Neural cell (in vitro differentiated cells): ENCODE results near the gene CAMK2D. TPM values are rescaled to one million over a fixed set of nuclear protein-coding genes. Genes with fewer than 3 reads are reported as not detected.

Experiments
- H2AFZ ChIP-seq: fragments of 200-600, 300-800 bp; sonication (generic), shearing (Covaris generic); 2 replicates; pipeline ENCODE4 v1.6.0; 2014; ENCODE audit warnings: low read depth, mild to moderate bottlenecking, antibody characterized with exemption, low read length, moderate library complexity
- H3F3A ChIP-seq: fragments of 200-600 bp; shearing (Covaris generic); 2 replicates; pipeline ENCODE4 v1.6.1; 2016; ENCODE audit warnings: mild to moderate bottlenecking, moderate library complexity, mixed read lengths, antibody characterized with exemption, low read length; ENCODE audit not compliant: insufficient read depth, poor library complexity, severe bottlenecking
- H3K27ac ChIP-seq: fragments of 200-600, 300-800 bp; sonication (generic), shearing (Covaris generic); 2 replicates; pipeline ENCODE4 v1.5.1; 2014; ENCODE audit warnings: mild to moderate bottlenecking, low read length, moderate library complexity
- H3K27me3 ChIP-seq: fragments of 300-800, 200-600 bp; sonication (generic), shearing (Covaris generic); 2 replicates; pipeline ENCODE4 v1.6.0; 2014; ENCODE audit warnings: mild to moderate bottlenecking, low read depth, low read length, moderate library complexity; ENCODE audit not compliant: insufficient read depth
- H3K36me3 ChIP-seq: fragments of 300-800, 200-600 bp; sonication (generic), shearing (Covaris generic); 2 replicates; pipeline ENCODE4 v1.5.1; 2014; ENCODE audit warnings: mild to moderate bottlenecking, antibody characterized with exemption, low read length, moderate library complexity; ENCODE audit not compliant: insufficient read depth
- H3K4me2 ChIP-seq: fragments of 300-800, 200-600 bp; sonication (generic), shearing (Covaris generic); 2 replicates; pipeline ENCODE4 v1.6.0; 2014; ENCODE audit warnings: mild to moderate bottlenecking, low read length
- H3K4me3 ChIP-seq: fragments of 300-800, 200-600 bp; sonication (generic), shearing (Covaris generic); 2 replicates; pipeline ENCODE4 v1.5.1; 2014; ENCODE audit warnings: mild to moderate bottlenecking, low read length, moderate library complexity
- H3K79me2 ChIP-seq: fragments of 200-600 bp; shearing (Covaris generic); replicated peaks from 2 replicates; pipeline ENCODE4 v1.6.0; 2014; ENCODE audit warnings: mild to moderate bottlenecking, low read length, moderate library complexity; ENCODE audit not compliant: insufficient read depth
- H3K9ac ChIP-seq: fragments of 300-800, 200-600 bp; sonication (generic), shearing (Covaris generic); 2 replicates; pipeline ENCODE4 v1.6.1; 2016; ENCODE audit warnings: mild to moderate bottlenecking, low read length, mixed read lengths
- H3K9me2 ChIP-seq: fragments of 200-600 bp; shearing (Covaris generic); 2 replicates; pipeline ENCODE4 v1.6.1; 2016; ENCODE audit warnings: mild to moderate bottlenecking, low read length, mixed read lengths; ENCODE audit not compliant: insufficient read depth
- H3K9me3 ChIP-seq: fragments of 200-600, 300-800 bp; sonication (generic), shearing (Covaris generic); 2 replicates; pipeline ENCODE4 v1.6.1; 2016; ENCODE audit warnings: mild to moderate bottlenecking, mixed run types, low read length, moderate library complexity, mixed read lengths
- H4K20me1 ChIP-seq: fragments of 200-600 bp; shearing (Covaris generic); 2 replicates; pipeline ENCODE4 v1.6.1; 2016; ENCODE audit warnings: mild to moderate bottlenecking, mixed run types; ENCODE audit not compliant: insufficient read depth
- EP300 ChIP-seq: fragments of 450-650 bp; conservative IDR thresholded peaks from 2 replicates; pipeline ENCODE4 v1.6.1; 2014; ENCODE audit warnings: antibody characterized with exemption, mild to moderate bottlenecking, moderate library complexity; ENCODE audit not compliant: poor library complexity, severe bottlenecking
- EZH2 ChIP-seq: fragments of 200-600, 300-800 bp; shearing (Covaris generic), sonication (generic); IDR thresholded peaks from 2 replicates; pipeline ENCODE4 v1.6.1; 2014; ENCODE audit warnings: antibody characterized with exemption, low read length, borderline replicate concordance, mild to moderate bottlenecking; ENCODE audit not compliant: insufficient read depth, poor library complexity, severe bottlenecking
- MXI1 ChIP-seq: fragments of 450-650 bp; conservative IDR thresholded peaks from 2 replicates; pipeline ENCODE4 v1.6.1; 2014; ENCODE audit warnings: antibody characterized with exemption, mild to moderate bottlenecking; ENCODE audit not compliant: poor library complexity, severe bottlenecking
- POLR2AphosphoS5 ChIP-seq: IDR thresholded peaks from 2 replicates; pipeline ENCODE4 v1.6.1; 2012
- RAD21 ChIP-seq: fragments of 450-650 bp; conservative IDR thresholded peaks from 2 replicates; pipeline ENCODE4 v1.6.1; 2014; ENCODE audit warnings: antibody characterized with exemption, mild to moderate bottlenecking, moderate library complexity
- SMC3 ChIP-seq: fragments of 450-650 bp; conservative IDR thresholded peaks from 2 replicates; pipeline ENCODE4 v1.6.1; 2014; ENCODE audit warnings: antibody characterized with exemption, mild to moderate bottlenecking, moderate library complexity; ENCODE audit not compliant: poor library complexity
- TAF1 ChIP-seq: IDR thresholded peaks from 2 replicates; pipeline ENCODE4 v1.6.1; 2012; ENCODE audit warnings: low read depth
- polyA plus RNA-seq: library from polyadenylated mRNA; depleted of rRNA; stranded (reverse); fragments of >200 nt; gene quantifications from 2 replicates; pipeline ENCODE4 v1.2.3, GENCODE V29; 2014
- TF ChIP-seq, protein P1 (sequence below): IDR thresholded peaks from 2 replicates; pipeline ENCODE4 v1.6.1; 2012; ENCODE audit warnings: borderline replicate concordance
- TF ChIP-seq, protein P2 (sequence below): fragments of 450-650 bp; IDR thresholded peaks from 2 replicates; pipeline ENCODE4 v1.5.1; 2014; ENCODE audit warnings: antibody characterized with exemption, mild to moderate bottlenecking, moderate library complexity; ENCODE audit not compliant: poor library complexity, severe bottlenecking

Gene CAMK2D
- polyA plus RNA-seq, 1 donor from 2014 or later, result 27.1 TPM

DNA sequence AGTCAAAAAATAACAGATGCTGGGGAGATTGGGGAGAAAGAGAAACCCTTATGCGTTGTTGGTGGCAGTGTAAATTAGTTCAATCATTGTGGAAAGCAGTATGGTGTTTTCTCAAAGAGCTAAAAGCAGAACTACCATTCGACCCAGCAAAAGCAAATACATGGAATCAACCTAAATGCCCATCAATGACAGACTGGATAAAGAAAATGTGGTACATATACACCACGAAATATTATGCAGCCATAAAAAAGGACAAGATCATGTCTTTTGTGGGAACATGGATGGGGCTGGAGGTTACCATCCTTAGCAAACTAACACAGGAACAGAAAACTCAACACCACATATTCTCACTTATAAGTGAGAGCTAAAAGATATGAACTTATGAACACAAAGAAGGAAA lies 188.9 kb downstream of the CAMK2D start:
- Histone ChIP-seq H3F3A (no peaks in the 10 kb centered on the region), H3K9ac (no peak overlapping the region), H3K36me3 (no peaks in the 10 kb centered on the region), H3K4me3 (no peak overlapping the region), H4K20me1 (no peaks in the 10 kb centered on the region), H3K27ac (no peak overlapping the region), H2AFZ (no peak overlapping the region), H3K9me2 (no peaks in the 10 kb centered on the region), H3K27me3 (no peaks in the 10 kb centered on the region), H3K9me3 (no peaks in the 10 kb centered on the region), H3K4me2 (no peak overlapping the region), H3K79me2 (no peaks in the 10 kb centered on the region)
- TF ChIP-seq, protein P1, sequence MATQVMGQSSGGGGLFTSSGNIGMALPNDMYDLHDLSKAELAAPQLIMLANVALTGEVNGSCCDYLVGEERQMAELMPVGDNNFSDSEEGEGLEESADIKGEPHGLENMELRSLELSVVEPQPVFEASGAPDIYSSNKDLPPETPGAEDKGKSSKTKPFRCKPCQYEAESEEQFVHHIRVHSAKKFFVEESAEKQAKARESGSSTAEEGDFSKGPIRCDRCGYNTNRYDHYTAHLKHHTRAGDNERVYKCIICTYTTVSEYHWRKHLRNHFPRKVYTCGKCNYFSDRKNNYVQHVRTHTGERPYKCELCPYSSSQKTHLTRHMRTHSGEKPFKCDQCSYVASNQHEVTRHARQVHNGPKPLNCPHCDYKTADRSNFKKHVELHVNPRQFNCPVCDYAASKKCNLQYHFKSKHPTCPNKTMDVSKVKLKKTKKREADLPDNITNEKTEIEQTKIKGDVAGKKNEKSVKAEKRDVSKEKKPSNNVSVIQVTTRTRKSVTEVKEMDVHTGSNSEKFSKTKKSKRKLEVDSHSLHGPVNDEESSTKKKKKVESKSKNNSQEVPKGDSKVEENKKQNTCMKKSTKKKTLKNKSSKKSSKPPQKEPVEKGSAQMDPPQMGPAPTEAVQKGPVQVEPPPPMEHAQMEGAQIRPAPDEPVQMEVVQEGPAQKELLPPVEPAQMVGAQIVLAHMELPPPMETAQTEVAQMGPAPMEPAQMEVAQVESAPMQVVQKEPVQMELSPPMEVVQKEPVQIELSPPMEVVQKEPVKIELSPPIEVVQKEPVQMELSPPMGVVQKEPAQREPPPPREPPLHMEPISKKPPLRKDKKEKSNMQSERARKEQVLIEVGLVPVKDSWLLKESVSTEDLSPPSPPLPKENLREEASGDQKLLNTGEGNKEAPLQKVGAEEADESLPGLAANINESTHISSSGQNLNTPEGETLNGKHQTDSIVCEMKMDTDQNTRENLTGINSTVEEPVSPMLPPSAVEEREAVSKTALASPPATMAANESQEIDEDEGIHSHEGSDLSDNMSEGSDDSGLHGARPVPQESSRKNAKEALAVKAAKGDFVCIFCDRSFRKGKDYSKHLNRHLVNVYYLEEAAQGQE, result no peak
- TF ChIP-seq RAD21, result no peak
- TF ChIP-seq, protein P2, sequence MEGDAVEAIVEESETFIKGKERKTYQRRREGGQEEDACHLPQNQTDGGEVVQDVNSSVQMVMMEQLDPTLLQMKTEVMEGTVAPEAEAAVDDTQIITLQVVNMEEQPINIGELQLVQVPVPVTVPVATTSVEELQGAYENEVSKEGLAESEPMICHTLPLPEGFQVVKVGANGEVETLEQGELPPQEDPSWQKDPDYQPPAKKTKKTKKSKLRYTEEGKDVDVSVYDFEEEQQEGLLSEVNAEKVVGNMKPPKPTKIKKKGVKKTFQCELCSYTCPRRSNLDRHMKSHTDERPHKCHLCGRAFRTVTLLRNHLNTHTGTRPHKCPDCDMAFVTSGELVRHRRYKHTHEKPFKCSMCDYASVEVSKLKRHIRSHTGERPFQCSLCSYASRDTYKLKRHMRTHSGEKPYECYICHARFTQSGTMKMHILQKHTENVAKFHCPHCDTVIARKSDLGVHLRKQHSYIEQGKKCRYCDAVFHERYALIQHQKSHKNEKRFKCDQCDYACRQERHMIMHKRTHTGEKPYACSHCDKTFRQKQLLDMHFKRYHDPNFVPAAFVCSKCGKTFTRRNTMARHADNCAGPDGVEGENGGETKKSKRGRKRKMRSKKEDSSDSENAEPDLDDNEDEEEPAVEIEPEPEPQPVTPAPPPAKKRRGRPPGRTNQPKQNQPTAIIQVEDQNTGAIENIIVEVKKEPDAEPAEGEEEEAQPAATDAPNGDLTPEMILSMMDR, result no peak
- no peak for TF ChIP-seq MXI1
- no peak for TF ChIP-seq SMC3
- TF ChIP-seq EZH2, result no peak
- no peak for TF ChIP-seq TAF1
- no peak for TF ChIP-seq EP300
- TF ChIP-seq POLR2AphosphoS5, result no peak

DNA sequence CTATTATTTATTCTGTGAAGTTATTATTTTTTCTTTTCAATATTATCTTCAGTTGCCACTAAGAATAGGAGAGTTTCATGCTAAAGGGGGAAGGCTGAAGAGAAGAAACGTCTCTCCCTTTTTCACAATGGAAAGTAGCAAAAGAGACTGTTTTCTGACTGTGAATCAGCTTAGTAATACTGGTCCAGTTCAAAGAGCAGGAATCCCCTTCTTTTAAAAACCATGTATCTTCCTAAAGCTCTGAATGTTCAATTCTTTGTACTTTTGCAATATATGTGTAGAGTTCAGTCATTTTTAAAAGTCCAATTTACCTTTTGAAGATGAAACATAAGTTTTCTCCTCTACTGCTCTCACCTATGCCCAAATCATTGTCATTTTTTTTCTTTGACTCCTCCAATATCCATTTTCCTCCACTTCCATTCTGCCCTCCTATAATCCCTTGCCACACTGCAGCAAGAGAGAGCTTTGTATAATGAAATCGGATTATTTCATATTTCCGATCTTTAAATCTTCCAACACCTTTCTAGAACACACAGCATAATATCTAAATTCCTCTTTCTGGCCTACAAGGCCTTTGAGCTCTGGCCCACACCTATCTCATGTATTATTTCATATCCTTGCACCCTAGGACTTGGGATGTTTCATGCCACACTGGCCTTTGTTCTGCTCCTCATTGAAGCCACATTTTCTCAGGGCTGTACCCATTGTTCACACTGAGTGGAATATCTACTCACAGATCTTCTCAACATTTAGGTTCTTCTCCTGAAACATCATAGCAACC lies 195.3 kb downstream of the CAMK2D start:
- H3K27ac ChIP-seq, result no peak overlapping the region
- H3K27me3 ChIP-seq, result no peaks in the 10 kb centered on the region
- H3K9me2 ChIP-seq, result no peaks in the 10 kb centered on the region
- H4K20me1 ChIP-seq, result no peaks in the 10 kb centered on the region
- no peaks in the 10 kb centered on the region for H3K79me2 ChIP-seq
- H3K9ac ChIP-seq, result no peak overlapping the region
- H3K9me3 ChIP-seq, result no peaks in the 10 kb centered on the region
- TF ChIP-seq EP300 (no peak), RAD21 (no peak), MXI1 (no peak)
- TF ChIP-seq, protein P1, result no peak
- no peak overlapping the region for H3K4me2 ChIP-seq
- no peak overlapping the region for H2AFZ ChIP-seq
- H3K4me3 ChIP-seq, result no peak overlapping the region
- H3F3A ChIP-seq, result no peaks in the 10 kb centered on the region
- H3K36me3 ChIP-seq, result no peaks in the 10 kb centered on the region
